NCI-H524 (cell line): ENCODE results near the gene PASD1.
A peak's percentile ranks its signal among the peaks of the same experiment; 100 is the strongest.
"Not testable (repeated sequence)": the region's sequence is repeated elsewhere in the genome, so short reads cannot be mapped to it uniquely, and the experiment has no call there.

ENCODE experiments used
- DNase-seq, 2 experiments: peaks; one replicate each; lab custom pipeline; 2025; lab: John Stamatoyannopoulos, UW

The PASD1 gene

GRCh38 chrX:151621422-151621821 lies 57.9 kb downstream of the PASD1 start:
- DNase-seq: no peak

- no peak for DNase-seq
Measured at GRCh38 chrX:151624677-151625076, 61.2 kb downstream of the PASD1 start.

- no peak for DNase-seq
Measured at GRCh38 chrX:151631822-151632221, 68.3 kb downstream of the PASD1 start.

DNA sequence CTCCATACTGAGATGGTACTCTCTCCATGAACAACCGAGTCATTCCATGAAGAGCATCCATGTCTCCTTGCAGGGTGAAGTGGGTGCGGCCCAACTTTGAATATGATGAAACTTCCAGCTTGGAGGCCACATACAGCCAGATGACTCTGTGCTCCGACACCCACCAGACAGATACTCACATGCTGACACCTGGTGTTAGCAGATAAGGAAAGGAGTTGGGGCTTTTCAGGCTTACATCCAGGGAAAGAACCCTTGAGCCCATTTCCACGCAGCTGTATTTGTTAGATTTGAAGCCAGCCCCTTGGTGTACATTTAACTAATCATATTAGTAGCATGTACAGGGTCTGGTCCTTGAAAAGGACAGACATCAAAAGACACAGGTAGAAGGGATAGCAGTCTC lies 69.7 kb downstream of the PASD1 start:
- DNase-seq: peak in 1 of 2 experiments; percentile 22

DNA sequence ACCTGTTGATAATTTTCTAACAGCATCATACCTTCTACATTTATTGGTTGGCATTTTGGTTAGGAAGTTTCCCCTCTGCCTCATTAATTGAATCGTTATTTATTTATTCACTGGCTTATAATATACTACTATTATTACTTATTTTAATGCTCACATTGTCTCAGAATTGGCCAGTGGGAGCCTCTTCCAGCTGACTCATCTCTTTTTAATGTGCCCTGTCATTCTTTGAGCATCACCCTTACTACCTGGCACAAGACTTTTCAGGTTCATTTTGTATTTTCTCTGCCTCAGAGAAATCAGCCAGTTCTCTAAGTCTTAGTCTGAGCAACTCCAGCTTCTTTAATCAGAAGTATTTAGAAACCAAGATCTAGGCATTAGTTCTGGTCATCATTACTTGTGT lies 71.5 kb downstream of the PASD1 start:
- DNase-seq: no peak

DNA sequence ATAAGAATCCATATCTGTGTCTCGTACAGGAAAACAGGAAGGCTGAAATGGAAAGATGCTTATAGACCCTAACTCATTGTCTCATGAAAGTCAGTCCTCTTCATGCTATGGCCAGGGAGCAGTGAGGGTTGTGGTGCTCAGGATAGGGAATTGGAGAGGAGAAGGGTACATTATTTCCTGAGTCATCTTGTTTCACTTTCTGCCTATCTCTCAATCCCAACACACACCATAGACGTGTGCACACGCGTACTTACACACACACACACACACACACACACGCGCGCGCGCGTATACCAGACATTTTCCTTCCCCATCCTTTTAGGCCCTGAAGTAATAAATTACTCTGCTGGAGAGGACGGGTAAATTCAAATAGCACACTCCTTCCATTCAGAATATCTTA lies 78.1 kb downstream of the PASD1 start:
- DNase-seq: no peak

DNA sequence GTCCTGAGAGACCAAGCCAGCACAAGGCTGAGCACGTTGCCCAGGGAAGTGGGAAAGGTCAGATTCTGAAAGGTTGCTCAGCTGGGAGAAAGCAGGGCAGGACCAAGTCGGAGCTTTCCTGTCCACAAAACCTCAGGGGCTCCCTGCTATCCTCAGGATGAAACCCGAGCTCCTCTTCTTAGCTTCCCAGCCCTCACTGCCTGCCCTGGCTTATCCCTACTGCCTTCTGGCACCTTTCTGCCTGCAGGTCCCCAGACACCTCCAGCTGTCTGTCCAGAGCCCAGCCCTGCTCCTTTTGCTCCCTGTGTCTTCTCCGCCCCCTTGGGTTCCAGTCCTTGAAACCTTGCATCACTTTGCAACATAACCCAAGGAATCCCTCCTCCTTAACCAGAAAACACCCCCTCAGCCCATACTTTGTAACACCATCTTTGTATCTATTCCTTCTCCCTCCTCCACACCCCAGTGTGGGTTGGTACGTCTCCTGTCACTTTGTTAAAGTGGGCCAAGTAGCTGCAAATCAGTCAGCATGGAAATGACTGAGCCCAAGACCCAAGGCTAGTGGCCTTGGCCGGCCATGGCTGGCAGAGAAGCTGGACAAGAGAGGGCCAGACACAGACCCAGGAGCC lies 111.8 kb downstream of the PASD1 start:
- DNase-seq: peak; percentile 53 to 74

GRCh38 chrX:151676196-151676595 lies 112.7 kb downstream of the PASD1 start:
- no peak for DNase-seq

GRCh38 chrX:151679798-151680402 lies 116.4 kb downstream of the PASD1 start:
- DNase-seq: no peak

DNA sequence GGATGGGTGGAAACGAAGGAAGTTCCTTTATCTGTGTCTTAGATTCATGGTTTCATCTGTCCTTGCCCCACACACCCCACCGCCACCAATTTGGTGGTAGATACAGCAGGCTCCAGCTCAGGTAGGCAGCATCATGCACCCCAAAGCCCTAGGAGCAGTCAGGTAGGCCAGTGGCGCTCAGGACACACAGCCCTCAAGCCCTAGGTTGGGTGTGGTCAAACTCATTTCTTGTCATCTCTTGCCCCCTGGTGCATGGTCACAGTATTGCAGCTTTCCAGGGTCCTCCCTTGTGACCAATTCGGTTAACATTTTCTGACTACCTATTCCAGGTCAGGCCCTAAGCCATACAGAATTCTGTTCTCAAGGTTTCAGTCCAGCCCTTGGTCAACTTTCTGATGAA lies 117.3 kb downstream of the PASD1 start:
- DNase-seq: peak; percentile 12 to 60

DNA sequence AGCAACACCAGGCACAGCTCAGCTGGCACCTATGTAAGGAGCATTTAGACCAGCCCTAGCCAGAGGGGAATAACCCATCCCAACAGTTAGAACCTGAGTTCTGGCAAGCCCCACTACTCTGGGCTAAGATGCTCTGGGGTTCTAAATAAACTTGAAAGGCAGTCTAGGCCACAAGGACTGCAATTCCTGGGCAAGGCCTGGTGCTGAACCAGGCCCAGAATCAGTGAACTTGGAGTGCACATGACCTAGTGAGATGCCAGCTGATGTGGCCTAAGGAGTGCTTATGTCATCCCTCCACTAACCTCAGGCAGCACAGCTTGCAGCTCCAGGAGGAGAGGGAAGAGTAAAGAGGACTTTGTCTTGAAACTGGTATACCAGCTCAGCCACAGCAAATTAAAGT lies 124.2 kb downstream of the PASD1 start:
- no peak for DNase-seq

GRCh38 chrX:151688695-151689094 lies 125.2 kb downstream of the PASD1 start:
- DNase-seq: no peak

GRCh38 chrX:151692825-151693224 lies 129.3 kb downstream of the PASD1 start:
- DNase-seq: no peak

- no peak for DNase-seq
Measured at GRCh38 chrX:151694121-151694520, 130.6 kb downstream of the PASD1 start.

GRCh38 chrX:151694661-151695582 lies 131.4 kb downstream of the PASD1 start, which contains the start of gene PRRG3:
TSS of gene PRRG3 (plus strand) at chrX:151695458. CDS start at chrX:151698815, 3,357 bp downstream.
- peak in 1 of 2 experiments; percentile 46 for DNase-seq

- peak; percentile 13 to 60 for DNase-seq
Measured at GRCh38 chrX:151695583-151696340, 132.3 kb downstream of the PASD1 start.

GRCh38 chrX:151697082-151697481 lies 133.6 kb downstream of the PASD1 start:
- not testable (repeated sequence) for DNase-seq

- peak; percentile 10 to 72 for DNase-seq
Measured at GRCh38 chrX:151697522-151697921, 134.0 kb downstream of the PASD1 start.

GRCh38 chrX:151698485-151698884 lies 135.0 kb downstream of the PASD1 start:
- no peak for DNase-seq

GRCh38 chrX:151699746-151700145 lies 136.3 kb downstream of the PASD1 start:
- no peak for DNase-seq

DNA sequence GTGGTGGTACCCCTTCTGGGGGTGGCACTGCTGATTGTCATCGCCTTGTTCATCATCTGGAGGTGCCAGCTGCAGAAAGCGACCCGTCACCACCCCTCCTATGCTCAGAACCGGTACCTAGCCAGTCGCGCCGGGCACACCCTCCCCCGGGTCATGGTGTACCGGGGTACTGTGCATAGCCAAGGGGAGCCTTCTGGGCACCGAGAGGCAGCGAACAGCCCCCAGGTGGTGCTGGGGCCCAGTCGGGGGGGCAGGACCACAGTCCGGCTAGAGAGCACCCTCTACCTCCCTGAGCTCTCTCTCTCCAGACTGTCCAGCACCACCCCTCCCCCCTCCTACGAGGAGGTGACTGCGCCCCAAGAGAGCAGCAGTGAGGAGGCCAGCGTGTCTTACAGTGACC lies 137.1 kb downstream of the PASD1 start:
- no peak for DNase-seq

- no peak for DNase-seq
Measured at GRCh38 chrX:151701071-151701470, 137.6 kb downstream of the PASD1 start.
